Measurements from ENCODE around the gene SYNE2. TPM values are rescaled to one million over a fixed set of nuclear protein-coding genes. Genes with fewer than 3 reads are reported as not detected.
"Not testable (repeated sequence)": the region's sequence is repeated elsewhere in the genome, so short reads cannot be mapped to it uniquely, and the experiment has no call there.

SYNE2 gene
- polyA plus RNA-seq, 10 donors: 44.3 to 66.5 (median 52.4) TPM

- not testable (repeated sequence) for DNase-seq
Observed at GRCh38 chr14:63870753-63871037, 17.9 kb downstream of the SYNE2 start.

- no peak for DNase-seq
Observed at GRCh38 chr14:63874223-63874622, 21.4 kb downstream of the SYNE2 start.

- DNase-seq: peak in 2 of 3 donors; percentile 25 to 43
Observed at GRCh38 chr14:63875311-63875710, 22.5 kb downstream of the SYNE2 start.

DNA sequence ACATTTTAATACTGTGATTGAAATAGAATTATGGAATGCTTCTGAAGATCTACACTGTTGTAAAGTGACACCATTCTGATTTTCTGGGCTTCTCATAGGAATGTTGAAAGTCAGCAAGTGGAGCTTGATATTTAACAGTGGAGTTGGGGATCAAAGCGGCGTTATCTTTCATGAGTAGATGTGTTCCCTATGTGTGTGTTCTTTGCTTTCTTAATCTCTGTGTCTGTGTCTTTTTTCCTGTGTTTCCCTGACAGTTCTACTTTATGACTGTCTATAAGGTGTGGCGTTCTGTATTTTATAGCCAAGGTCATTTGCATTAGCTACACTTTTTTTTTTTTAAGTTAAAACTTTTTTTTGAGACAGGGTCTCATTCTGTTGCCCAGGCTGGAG is 24.7 kb downstream of the SYNE2 start:
- no peak for DNase-seq

DNA sequence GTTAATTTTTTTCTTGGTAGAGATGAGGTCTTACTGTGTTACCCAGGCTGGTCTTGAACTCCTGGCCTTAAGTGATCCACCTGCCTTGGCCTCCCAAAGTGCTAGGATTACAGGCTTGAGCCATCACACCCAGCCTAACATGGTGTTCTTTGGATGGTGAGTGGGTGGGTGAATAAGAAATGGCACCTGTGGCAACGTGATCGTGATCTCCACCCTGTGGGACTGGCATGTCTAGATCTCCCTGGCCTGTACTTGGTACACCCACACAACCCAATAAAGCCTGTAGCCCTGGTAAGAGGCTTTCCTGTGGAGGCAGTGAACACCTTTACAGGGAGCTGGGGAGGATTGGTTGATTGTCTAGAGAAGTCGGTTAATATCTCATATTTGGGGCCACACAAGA is 25.2 kb downstream of the SYNE2 start:
- DNase-seq: no peak

GRCh38 chr14:63878792-63879191 is 26.0 kb downstream of the SYNE2 start:
- no peak for DNase-seq

DNA sequence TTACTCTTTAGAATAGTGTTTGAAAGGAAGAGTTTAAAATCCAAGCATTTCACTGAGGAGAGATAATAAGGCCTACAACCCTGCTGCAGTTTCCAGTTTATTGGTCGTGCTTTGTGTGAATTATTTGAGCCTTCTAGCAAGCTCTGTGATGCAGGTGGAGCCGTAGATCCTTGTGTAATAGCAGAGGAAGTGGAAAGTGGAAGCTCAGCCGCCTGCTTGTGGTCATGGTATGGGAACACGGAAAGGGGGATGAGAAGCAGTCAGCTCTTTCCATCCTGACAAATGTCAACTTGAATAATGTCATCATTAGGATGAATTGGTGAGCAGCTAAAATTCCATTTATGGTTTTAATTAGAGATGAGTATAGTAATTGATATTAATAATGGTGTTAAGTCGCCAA is 29.1 kb downstream of the SYNE2 start:
- no peak for DNase-seq

GRCh38 chr14:63887899-63888298 is 35.1 kb downstream of the SYNE2 start:
- DNase-seq: no peak

DNA sequence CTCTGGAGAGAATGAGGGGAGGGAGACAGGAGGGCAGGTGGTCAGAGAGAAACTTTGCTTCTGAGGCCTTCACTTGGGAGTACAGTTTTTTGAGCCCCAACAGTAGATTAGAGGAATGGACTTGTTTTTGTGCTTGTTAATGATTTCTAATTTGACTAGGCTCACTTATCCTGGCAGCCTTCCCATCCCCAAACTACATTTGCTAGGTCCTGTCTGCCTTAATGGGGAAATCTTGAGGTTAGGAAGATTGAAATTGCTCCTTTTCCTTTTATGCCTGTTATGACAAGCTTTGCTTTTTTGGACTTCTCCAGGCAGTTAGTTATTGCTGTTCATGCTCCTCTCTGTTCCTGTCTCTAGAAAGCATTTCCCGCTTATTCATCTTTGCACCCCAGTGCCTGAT is 37.7 kb downstream of the SYNE2 start:
- DNase-seq: no peak

DNA sequence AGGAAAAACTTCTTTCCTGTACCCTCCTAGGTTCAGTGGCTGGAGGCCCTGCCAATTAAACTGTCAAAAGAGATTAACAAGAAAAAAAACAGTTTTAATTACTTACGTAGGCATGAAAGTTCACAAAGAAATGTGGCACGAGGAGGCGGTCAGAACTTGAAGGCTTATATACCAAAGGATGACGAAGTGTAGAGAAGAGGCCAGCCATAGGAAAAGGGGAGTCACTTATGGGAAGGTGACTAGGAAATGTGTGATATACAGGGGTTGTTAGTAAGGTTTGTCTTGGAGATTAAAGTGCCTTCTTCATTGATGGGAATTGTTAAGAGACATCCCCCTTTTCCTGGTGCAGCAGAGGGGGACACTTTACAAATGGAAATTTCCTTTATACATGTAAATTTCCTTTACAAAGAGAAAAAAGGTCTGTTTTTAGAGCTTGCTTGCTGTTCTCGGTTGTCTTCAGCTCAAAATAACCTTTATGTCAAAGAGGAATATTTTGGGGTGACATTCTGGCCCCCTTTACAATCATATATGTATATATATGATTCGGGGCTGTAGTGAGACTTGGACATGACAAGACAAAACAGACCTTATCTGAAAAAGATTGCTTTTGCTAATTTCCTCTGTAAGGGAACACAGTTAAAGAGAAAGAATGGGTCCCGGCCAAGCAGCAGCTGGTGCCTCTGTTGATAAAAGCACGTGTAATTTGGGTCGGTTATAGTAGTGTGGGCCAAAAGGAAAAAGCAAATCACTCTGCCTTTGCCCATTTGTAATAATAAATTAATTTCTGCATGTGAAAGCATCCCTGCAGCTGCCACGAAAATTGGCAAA is 38.6 kb downstream of the SYNE2 start:
- DNase-seq: peak in 1 of 3 donors; percentile 60

DNA sequence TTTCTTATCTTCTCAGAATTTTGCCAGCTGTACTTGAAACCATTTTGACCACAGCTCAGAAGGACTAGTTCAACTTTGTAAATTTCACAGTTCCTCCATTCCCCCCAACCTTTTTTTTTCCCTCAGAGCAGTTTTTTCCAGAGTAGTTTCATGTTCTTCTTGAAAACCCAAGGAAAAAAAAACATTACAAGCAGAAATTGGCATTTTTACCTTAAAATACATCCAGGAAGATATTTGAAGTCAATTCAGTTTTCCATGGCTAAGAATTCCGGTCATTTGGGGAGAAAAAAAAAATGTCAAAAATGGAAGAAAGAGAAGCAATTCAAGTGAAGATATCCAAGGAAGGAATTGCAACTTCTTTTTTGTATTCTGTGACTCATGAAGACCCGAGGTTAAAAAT is 39.5 kb downstream of the SYNE2 start:
- DNase-seq: peak in 2 of 3 donors; percentile 56 to 60

GRCh38 chr14:63893701-63894458 is 41.1 kb downstream of the SYNE2 start:
- peak; percentile 86 to 93 (median 89) for DNase-seq

DNA sequence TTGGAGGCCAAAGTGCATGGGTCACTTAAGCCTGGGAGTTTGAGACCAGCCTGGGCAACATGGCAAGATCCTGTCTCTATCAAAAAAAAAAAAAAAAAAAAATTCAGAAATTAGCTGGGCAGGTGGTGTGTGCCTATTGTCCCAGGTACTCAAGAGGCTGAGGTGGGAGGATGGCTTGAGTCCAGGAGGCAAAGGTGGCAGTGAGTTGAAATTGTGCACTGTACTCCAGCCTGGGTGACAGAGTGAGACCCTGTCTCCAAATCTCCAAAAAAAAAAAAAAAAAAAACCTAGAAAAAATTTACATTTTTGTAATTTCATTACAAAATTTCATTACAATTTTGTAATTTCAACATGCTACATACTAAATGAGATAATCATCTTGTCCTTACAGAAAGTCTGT is 42.7 kb downstream of the SYNE2 start:
- DNase-seq: no peak

GRCh38 chr14:63896278-63896720 is 43.5 kb downstream of the SYNE2 start:
- peak; percentile 57 to 69 (median 58) for DNase-seq

DNA sequence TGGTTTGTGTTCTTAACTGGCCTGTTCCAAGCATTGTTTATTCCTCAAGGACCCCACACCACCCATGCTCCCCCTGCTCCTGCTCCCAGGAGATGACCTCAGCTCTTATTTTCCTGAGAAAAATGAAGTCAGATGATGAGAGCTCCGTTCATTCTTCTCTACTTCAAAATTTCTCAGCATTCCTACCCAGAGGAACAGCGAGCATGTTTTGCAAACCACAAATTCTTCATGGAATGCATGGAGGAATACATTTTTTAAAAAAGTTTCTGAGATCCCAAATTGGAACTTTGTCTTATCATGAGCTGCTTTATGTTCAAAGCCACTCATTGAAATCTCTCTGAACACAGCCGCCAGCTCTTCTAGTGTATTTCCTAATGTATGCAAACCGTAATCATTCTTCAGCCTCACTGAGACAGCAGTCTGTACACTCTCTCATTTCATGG is 44.9 kb downstream of the SYNE2 start:
- peak in 1 of 3 donors; percentile 59 for DNase-seq

DNA sequence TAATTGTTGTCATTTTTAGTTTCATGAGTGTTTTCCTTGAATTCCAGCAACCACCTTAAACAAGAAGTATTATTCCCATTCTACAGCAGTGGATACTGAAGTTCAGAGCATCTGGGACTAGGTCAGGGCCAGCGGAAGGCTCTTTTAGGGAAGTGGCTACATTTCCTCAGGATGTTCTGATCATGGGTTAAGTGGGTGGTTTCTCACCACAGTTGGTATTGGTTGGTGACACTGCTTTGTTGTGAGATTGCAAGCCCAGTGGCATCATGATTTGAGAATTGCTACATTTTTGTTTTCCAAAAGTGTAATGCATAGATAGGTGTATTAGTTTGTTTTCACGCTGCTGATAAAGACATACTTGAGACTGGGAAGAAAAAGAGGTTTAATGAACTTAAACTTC is 47.1 kb downstream of the SYNE2 start:
- DNase-seq: no peak

- DNase-seq: no peak
Observed at GRCh38 chr14:63901434-63902085, 48.8 kb downstream of the SYNE2 start.

- DNase-seq: no peak
Observed at GRCh38 chr14:63902375-63902976, 49.7 kb downstream of the SYNE2 start.

DNA sequence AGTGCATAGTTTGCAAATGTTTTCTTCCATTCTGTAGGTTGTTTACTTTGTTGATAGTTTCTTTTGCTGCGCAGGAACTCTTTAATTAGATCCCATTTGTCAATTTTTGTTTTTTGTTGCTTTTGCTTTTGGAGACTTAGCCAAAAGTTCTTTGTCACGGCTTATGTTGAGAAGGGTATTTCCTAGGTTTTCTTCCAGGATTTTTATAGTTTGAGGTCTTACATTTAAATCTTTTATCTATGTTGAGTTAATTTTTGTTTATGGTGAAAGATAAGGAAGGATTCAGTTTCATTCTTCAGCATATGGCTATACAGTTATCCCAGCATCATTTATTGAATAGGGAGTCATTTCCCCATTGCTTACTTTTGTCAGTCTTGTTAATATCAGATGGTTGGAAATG is 51.9 kb downstream of the SYNE2 start:
- DNase-seq: no peak

DNA sequence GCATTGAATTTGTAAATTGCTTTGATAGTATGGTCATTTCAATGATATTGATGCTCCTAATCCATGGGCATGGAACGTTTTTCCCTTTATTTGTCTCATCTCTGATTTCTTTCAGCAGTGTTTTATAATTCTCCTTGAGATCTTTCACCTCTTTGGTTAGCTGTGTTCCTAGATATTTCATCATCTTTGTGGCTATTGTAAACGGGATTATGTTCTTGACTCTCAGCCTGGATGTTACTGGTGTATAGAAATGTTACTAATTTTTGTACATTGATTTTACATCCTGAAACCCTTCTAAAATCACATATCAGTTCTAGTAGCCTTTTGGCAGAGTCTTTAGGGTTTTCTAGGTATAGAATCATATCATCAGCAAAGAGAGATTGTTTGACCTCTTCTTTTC is 52.6 kb downstream of the SYNE2 start:
- no peak for DNase-seq

GRCh38 chr14:63908667-63909264 is 56.0 kb downstream of the SYNE2 start:
- DNase-seq: no peak

GRCh38 chr14:63909984-63910383 is 57.2 kb downstream of the SYNE2 start:
- no peak for DNase-seq

Data from muscle of back (tissue), 11 donors.